Measurements from ENCODE around the gene VPS72.

Gene VPS72

GRCh38 chr1:151143986-151144385 is 46.0 kb downstream of the VPS72 start:
- DNase-seq, result no peak

DNA sequence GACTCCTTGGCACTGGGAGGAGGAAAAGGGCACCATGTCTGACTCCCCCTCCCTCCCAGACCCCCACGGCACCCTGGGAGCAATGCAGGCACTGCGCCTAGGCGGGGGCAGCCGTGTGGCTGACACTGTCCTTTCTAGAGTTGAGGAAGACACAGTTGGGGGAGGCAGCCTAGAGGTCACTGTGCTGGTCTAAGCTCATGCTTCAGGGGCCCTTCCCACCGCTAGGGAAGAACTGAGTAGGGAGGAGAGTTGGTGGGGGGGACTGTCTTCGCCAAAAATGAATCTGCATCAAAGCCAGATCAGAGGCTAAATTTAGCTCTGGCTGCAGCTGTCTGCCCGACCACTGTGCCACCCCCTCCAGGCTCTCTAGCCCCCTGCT is 47.0 kb downstream of the VPS72 start:
- DNase-seq, result no peak

GRCh38 chr1:151142411-151143056 is 47.5 kb downstream of the VPS72 start:
- no peak for DNase-seq

DNA sequence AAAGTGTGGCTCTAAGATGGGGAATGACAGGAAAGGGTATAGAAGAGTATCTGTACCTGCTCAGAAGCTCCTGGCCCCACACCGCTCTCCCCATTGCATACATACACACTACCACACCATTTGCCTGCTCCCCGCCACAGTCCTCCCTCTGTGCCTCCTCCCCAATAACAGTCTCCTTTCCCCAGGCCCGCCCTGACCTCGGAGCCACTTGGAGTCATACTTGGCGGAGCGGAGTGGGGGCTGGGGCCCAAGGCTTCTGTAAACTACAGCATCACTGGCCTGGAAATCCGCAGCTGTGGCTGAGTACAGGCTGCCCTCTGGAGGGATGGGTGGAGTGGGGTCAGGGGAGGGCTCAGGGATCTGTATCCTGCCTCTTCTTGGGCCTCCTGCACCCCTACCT is 52.2 kb downstream of the VPS72 start:
- DNase-seq, result no peak

GRCh38 chr1:151135433-151136385 is 54.3 kb downstream of the VPS72 start:
- DNase-seq, result no peak

- DNase-seq, result no peak
Measured at GRCh38 chr1:151134991-151135390, 55.0 kb downstream of the VPS72 start.

GRCh38 chr1:151134396-151134795 is 55.6 kb downstream of the VPS72 start:
- no peak for DNase-seq

DNA sequence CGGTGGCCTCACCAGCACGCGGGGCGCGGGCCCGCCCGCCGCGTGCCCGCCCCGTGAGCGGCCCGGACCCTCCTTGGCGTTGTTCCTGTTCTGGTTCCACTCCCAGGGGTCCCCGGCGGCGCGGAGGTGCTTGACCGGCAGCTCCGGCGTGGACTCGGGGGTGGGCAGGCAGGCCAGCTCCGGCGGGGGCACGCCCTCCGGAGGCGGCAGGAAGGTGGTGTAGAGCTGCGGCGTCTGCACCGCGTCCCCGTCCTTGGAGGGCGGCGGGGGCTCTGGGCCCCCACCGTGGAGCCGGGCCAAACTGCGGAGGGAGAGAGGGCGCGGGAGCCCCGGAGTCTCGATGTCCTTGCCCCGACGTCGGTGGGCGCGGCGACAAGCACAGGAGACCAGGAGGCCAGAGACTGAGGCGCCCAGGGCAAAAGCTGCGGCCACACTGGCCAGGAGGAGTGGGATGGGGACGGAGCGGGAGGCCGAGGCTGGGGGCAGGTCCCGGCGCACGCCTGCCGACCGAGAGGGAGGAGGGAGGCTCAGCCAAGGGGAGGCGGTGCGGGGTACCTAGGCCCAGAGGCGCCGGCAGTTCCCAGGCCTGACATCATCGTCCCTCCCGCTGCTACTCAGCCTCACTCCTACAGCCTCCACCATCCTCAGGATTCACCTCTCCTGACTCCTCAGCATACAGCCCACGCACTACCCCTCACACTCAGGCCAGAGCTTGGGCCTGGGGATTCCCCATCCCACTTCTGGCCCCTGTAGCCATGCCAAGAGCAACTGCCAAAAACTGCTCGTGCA is 56.8 kb downstream of the VPS72 start:
- DNase-seq, result no peak

- DNase-seq, result no peak
Measured at GRCh38 chr1:151132335-151133017, 57.5 kb downstream of the VPS72 start.

- DNase-seq, result no peak
Measured at GRCh38 chr1:151131701-151132334, 58.2 kb downstream of the VPS72 start.

- no peak for DNase-seq
Measured at GRCh38 chr1:151130987-151131586, 58.9 kb downstream of the VPS72 start.

- no peak for DNase-seq
Measured at GRCh38 chr1:151128800-151129199, 61.2 kb downstream of the VPS72 start.
